Ovary (tissue), 1 donor: ENCODE results near the gene KDELR1.

ENCODE experiments used
- EP300 ChIP-seq: sonication (generic); formaldehyde crosslinking; IDR thresholded peaks from one replicate; pipeline ENCODE4 v1.6.1; 2017; ENCODE audit warnings: antibody characterized with exemption
- POLR2A ChIP-seq: fragments of 450-650 bp; IDR thresholded peaks from one replicate; pipeline ENCODE4 v1.6.1; 2017; ENCODE audit warnings: antibody characterized with exemption, mild to moderate bottlenecking, moderate library complexity

GRCh38 chr19:48394331-48395169, 3.2 kb upstream of the KDELR1 start:
- TF ChIP-seq EP300 (no peak), POLR2A (no peak)
